ENCODE results near the gene ELL2. TPM values are rescaled to one million over a fixed set of nuclear protein-coding genes. Genes with fewer than 3 reads are reported as not detected.
"Not testable (repeated sequence)": the region's sequence is repeated elsewhere in the genome, so short reads cannot be mapped to it uniquely, and the experiment has no call there.

Gene ELL2
- polyA plus RNA-seq, 6 donors from 2014 or later = 6.3 to 10.1 (median 8.3) TPM

GRCh38 chr5:95916687-95917085 is 45.0 kb downstream of the ELL2 start:
- H3K27ac Mint-ChIP-seq = peak overlapping the region in 1 of 6 donors; percentile 9
- DNase-seq (no peak), ATAC-seq (ENCODE audit: low read depth in 2 of 2) (no peak)
- no peak overlapping the region for H3K4me3 Mint-ChIP-seq
- H3K4me1 Mint-ChIP-seq = peaks cover 16 to 18% (median 18%) of the 10 kb centered on the region in 3 donors
- H3K36me3 Mint-ChIP-seq = peaks cover 7 to 8% of the 10 kb centered on the region in 2 donors
- H3K9me3 Mint-ChIP-seq = no peaks in the 10 kb centered on the region
- no peaks in the 10 kb centered on the region for H3K27me3 Mint-ChIP-seq

GRCh38 chr5:95915999-95916686 is 45.5 kb downstream of the ELL2 start:
- peaks cover 15 to 18% (median 16%) of the 10 kb centered on the region in 3 donors for H3K4me1 Mint-ChIP-seq
- H3K27me3 Mint-ChIP-seq = no peaks in the 10 kb centered on the region

GRCh38 chr5:95913663-95914062 is 48.0 kb downstream of the ELL2 start:
- Mint-ChIP-seq H3K27me3 (no peaks in the 10 kb centered on the region), H3K4me1 (peaks cover 9 to 18% (median 11%) of the 10 kb centered on the region in 3 donors), H3K36me3 (peaks cover 7 to 19% of the 10 kb centered on the region in 2 donors), H3K4me3 (no peak overlapping the region), H3K27ac (no peak overlapping the region), H3K9me3 (no peaks in the 10 kb centered on the region)
- ATAC-seq (ENCODE audit: low read depth in 2 of 2) (no peak), DNase-seq (no peak)

More at GRCh38 chr5:95915999-95916686, 45.5 kb downstream of the ELL2 start:
- DNase-seq (no peak), ATAC-seq (ENCODE audit: low read depth in 2 of 2) (peak; percentile 36 to 43)
- Mint-ChIP-seq H3K4me3 (no peak overlapping the region), H3K9me3 (no peaks in the 10 kb centered on the region), H3K36me3 (peaks cover 7 to 14% of the 10 kb centered on the region in 2 donors), H3K27ac (peak overlapping the region in 3 of 6 donors; percentile 7 to 54 (median 9))

GRCh38 chr5:95912029-95912428 is 49.6 kb downstream of the ELL2 start:
- H3K27me3 Mint-ChIP-seq = no peaks in the 10 kb centered on the region
- no peak overlapping the region for H3K4me3 Mint-ChIP-seq
- DNase-seq (no peak), ATAC-seq (ENCODE audit: low read depth in 2 of 2) (no peak)
- no peak overlapping the region for H3K27ac Mint-ChIP-seq
- peaks cover 9 to 14% (median 11%) of the 10 kb centered on the region in 3 donors for H3K4me1 Mint-ChIP-seq
- no peaks in the 10 kb centered on the region for H3K9me3 Mint-ChIP-seq
- peaks cover 7 to 19% of the 10 kb centered on the region in 2 donors for H3K36me3 Mint-ChIP-seq

GRCh38 chr5:95910521-95910920 is 51.1 kb downstream of the ELL2 start:
- no peak for DNase-seq
- no peak for ATAC-seq (ENCODE audit: low read depth in 2 of 2)
- Mint-ChIP-seq H3K4me3 (no peak overlapping the region), H3K9me3 (no peaks in the 10 kb centered on the region), H3K27me3 (no peaks in the 10 kb centered on the region), H3K27ac (no peak overlapping the region), H3K36me3 (peaks cover 13 to 23% of the 10 kb centered on the region in 2 donors), H3K4me1 (peaks cover 0 to 1% (median under 1%) of the 10 kb centered on the region in 3 donors)

- H3K9me3 Mint-ChIP-seq = no peaks in the 10 kb centered on the region
- H3K4me1 Mint-ChIP-seq = no peaks in the 10 kb centered on the region
Observed at GRCh38 chr5:95909738-95910137, 51.9 kb downstream of the ELL2 start.

GRCh38 chr5:95908799-95909198 is 52.9 kb downstream of the ELL2 start:
- H3K27ac Mint-ChIP-seq = no peak overlapping the region
- no peaks in the 10 kb centered on the region for H3K4me1 Mint-ChIP-seq
- no peaks in the 10 kb centered on the region for H3K27me3 Mint-ChIP-seq
- ATAC-seq (ENCODE audit: low read depth in 2 of 2) = no peak
- no peak for DNase-seq
- H3K4me3 Mint-ChIP-seq = no peak overlapping the region
- peaks cover 24 to 29% of the 10 kb centered on the region in 2 donors for H3K36me3 Mint-ChIP-seq
- H3K9me3 Mint-ChIP-seq = no peaks in the 10 kb centered on the region

More at GRCh38 chr5:95909738-95910137, 51.9 kb downstream of the ELL2 start:
- ATAC-seq (ENCODE audit: low read depth in 2 of 2) = no peak
- Mint-ChIP-seq H3K27me3 (no peaks in the 10 kb centered on the region), H3K27ac (no peak overlapping the region), H3K4me3 (no peak overlapping the region), H3K36me3 (peaks cover 21 to 29% of the 10 kb centered on the region in 2 donors)
- DNase-seq = no peak

GRCh38 chr5:95907740-95908706 is 53.6 kb downstream of the ELL2 start:
- H3K36me3 Mint-ChIP-seq = peaks cover 24 to 29% of the 10 kb centered on the region in 2 donors
- no peaks in the 10 kb centered on the region for H3K4me1 Mint-ChIP-seq
- ATAC-seq (ENCODE audit: low read depth in 2 of 2) (no peak), DNase-seq (no peak)
- no peaks in the 10 kb centered on the region for H3K9me3 Mint-ChIP-seq
- no peaks in the 10 kb centered on the region for H3K27me3 Mint-ChIP-seq
- H3K27ac Mint-ChIP-seq = no peak overlapping the region
- no peak overlapping the region for H3K4me3 Mint-ChIP-seq

GRCh38 chr5:95907067-95907705 is 54.5 kb downstream of the ELL2 start:
- Mint-ChIP-seq H3K27me3 (no peaks in the 10 kb centered on the region), H3K4me3 (no peak overlapping the region), H3K9me3 (no peaks in the 10 kb centered on the region), H3K4me1 (no peaks in the 10 kb centered on the region), H3K36me3 (peaks cover 19 to 26% of the 10 kb centered on the region in 2 donors), H3K27ac (no peak overlapping the region)
- ATAC-seq (ENCODE audit: low read depth in 2 of 2) (no peak), DNase-seq (no peak)

GRCh38 chr5:95906398-95906797 is 55.3 kb downstream of the ELL2 start:
- not testable (repeated sequence) for H3K4me1 Mint-ChIP-seq; H3K27ac Mint-ChIP-seq; DNase-seq; H3K9me3 Mint-ChIP-seq; H3K4me3 Mint-ChIP-seq; ATAC-seq (ENCODE audit: low read depth in 2 of 2); H3K27me3 Mint-ChIP-seq
- peaks cover 17 to 18% of the 10 kb centered on the region in 2 donors for H3K36me3 Mint-ChIP-seq

GRCh38 chr5:95904827-95905226 is 56.8 kb downstream of the ELL2 start:
- ATAC-seq (ENCODE audit: low read depth in 2 of 2) = no peak
- DNase-seq = no peak
- Mint-ChIP-seq H3K27ac (peak overlapping the region in 1 of 6 donors; percentile 60), H3K4me3 (no peak overlapping the region), H3K36me3 (peaks cover 11 to 29% of the 10 kb centered on the region in 2 donors), H3K27me3 (no peaks in the 10 kb centered on the region), H3K4me1 (no peaks in the 10 kb centered on the region), H3K9me3 (no peaks in the 10 kb centered on the region)

GRCh38 chr5:95903838-95904237 is 57.8 kb downstream of the ELL2 start:
- peaks cover 12 to 35% of the 10 kb centered on the region in 2 donors for H3K36me3 Mint-ChIP-seq
- no peaks in the 10 kb centered on the region for H3K27me3 Mint-ChIP-seq
- H3K4me1 Mint-ChIP-seq = no peaks in the 10 kb centered on the region
- H3K27ac Mint-ChIP-seq = peak overlapping the region in 3 of 6 donors; percentile 1 to 5 (median 2)
- H3K4me3 Mint-ChIP-seq = no peak overlapping the region
- H3K9me3 Mint-ChIP-seq = no peaks in the 10 kb centered on the region
- DNase-seq (no peak), ATAC-seq (ENCODE audit: low read depth in 2 of 2) (no peak)
